ENCODE data around the gene RPN2. TPM values are rescaled to one million over a fixed set of nuclear protein-coding genes. Genes with fewer than 3 reads are reported as not detected.
A peak's percentile ranks its signal among the peaks of the same experiment; 100 is the strongest.

Gene RPN2
- total RNA-seq, 4 donors from 2014 or later, result 82.3 to 196 (median 105) TPM

DNA sequence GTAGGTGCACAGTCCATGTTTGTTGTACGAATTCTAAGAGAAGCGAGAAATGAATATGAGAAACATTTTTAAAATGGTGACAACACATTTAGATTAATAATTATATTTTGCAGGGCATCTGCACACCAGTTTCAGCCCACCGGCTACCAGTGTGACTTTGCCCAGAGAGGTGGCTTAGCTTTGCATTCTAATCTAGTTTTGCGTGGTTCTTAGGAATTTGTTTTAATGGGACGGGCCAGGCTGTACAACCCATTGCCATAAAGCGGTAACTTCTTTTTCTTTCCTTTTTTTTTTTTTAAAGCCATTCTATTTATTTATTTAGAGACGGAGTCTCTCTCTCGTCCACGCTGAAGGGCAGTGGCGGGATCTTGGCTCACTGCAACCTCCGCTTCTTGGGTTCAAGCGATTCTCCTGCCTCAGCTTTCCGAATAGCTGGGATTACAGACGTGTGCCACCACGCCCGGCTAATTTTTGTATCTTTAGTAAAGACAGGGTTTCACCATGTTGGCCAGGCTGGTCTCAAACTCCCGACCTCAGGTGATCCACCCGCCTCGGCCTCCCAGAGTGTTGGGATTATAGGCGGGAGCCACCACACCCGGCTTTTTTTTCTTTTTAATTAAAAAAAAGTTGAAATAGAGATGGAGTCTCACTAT is 111.2 kb downstream of the RPN2 start:
- Histone ChIP-seq H3K4me3 (peak overlapping the region; percentile 81 to 89 (median 83)), H3K4me1 (peaks cover 10 to 31% (median 22%) of the 10 kb centered on the region in 4 donors), H3K27me3 (no peaks in the 10 kb centered on the region), H3K9me3 (no peaks in the 10 kb centered on the region), H3K27ac (peak overlapping the region; percentile 91 to 98 (median 94)), H3K36me3 (no peaks in the 10 kb centered on the region)
- no peak for DNase-seq
- intact Hi-C loops (cut with DNase I; ENCODE audit: low total_unique reads) (no loop called here), in situ Hi-C loops (cut with MboI; ENCODE audit: low pct_ligation_motif_present in 1 of 4, low pct_unique_long_range_greater_than_20kb in 1 of 4, low sequenced_read_pairs in 3 of 4) (no loop called here)
- TF ChIP-seq EP300 (IDR thresholded peaks at IDR 0.05; ENCODE audit: low read depth), result no peak
- no peak for TF ChIP-seq POLR2AphosphoS5 (IDR thresholded peaks at IDR 0.05)
- TF ChIP-seq POLR2A (IDR thresholded peaks at IDR 0.05), result no peak
- TF ChIP-seq, protein P1, sequence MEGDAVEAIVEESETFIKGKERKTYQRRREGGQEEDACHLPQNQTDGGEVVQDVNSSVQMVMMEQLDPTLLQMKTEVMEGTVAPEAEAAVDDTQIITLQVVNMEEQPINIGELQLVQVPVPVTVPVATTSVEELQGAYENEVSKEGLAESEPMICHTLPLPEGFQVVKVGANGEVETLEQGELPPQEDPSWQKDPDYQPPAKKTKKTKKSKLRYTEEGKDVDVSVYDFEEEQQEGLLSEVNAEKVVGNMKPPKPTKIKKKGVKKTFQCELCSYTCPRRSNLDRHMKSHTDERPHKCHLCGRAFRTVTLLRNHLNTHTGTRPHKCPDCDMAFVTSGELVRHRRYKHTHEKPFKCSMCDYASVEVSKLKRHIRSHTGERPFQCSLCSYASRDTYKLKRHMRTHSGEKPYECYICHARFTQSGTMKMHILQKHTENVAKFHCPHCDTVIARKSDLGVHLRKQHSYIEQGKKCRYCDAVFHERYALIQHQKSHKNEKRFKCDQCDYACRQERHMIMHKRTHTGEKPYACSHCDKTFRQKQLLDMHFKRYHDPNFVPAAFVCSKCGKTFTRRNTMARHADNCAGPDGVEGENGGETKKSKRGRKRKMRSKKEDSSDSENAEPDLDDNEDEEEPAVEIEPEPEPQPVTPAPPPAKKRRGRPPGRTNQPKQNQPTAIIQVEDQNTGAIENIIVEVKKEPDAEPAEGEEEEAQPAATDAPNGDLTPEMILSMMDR (IDR thresholded peaks at IDR 0.05), result no peak
- WGBS, 2 donors (ENCODE audit: low coverage in 1 of 2), result 30 to 50% methylated on average over 13 to 21 of the region's 21 CpGs

Other genes starting within 250 kb of the RPN2 start
- gene SAMHD1, start 227.6 kb upstream of the RPN2 start, total RNA-seq, result 10 to 100 TPM; 40.6 to 96.9 (median 70.6) TPM
- 10 to 100 TPM in 1 of 4 donors, 1 to 10 TPM in 3; 1.5 to 11.6 (median 4.9) TPM for gene RBL1, start 83.3 kb upstream of the RPN2 start, total RNA-seq
- 10 to 100 TPM in 1 of 4 donors, 1 to 10 TPM in 3; 2.2 to 18.0 (median 3.5) TPM for gene MROH8, start 218 bp downstream of the RPN2 start, total RNA-seq
- not detected for gene GHRH, start 82.5 kb downstream of the RPN2 start, total RNA-seq
- 10 to 100 TPM in 3 of 4 donors, 1 to 10 TPM in 1; 8.8 to 31.4 (median 21.3) TPM for gene MANBAL, start 110.3 kb downstream of the RPN2 start, total RNA-seq
- 100 to 1,000 TPM in 3 of 4 donors, 10 to 100 TPM in 1; 87.0 to 155 (median 130) TPM for gene SRC, start 166.8 kb downstream of the RPN2 start, total RNA-seq